Endodermal cell (in vitro differentiated cells): ENCODE measurements around the gene ADGRD1. TPM values are rescaled to one million over a fixed set of nuclear protein-coding genes. Genes with fewer than 3 reads are reported as not detected.

Experiments used
- DNase-seq: peaks from one replicate; pipeline ENCODE4 v3.0.0-alpha.2; 2017
- H3K27ac ChIP-seq: 2 replicates; pipeline ENCODE4 v1.5.1; 2013; ENCODE audit warnings: mild to moderate bottlenecking, low read depth, low read length, moderate library complexity
- H3K27me3 ChIP-seq: 2 replicates; pipeline ENCODE4 v1.6.1; 2013; ENCODE audit warnings: mild to moderate bottlenecking, low read length, moderate library complexity; ENCODE audit not compliant: insufficient read depth, control insufficient read depth, poor library complexity, severe bottlenecking
- H3K36me3 ChIP-seq: 2 replicates; pipeline ENCODE4 v1.7.0; 2013; ENCODE audit warnings: mild to moderate bottlenecking, low read length, moderate library complexity; ENCODE audit not compliant: control insufficient read depth, insufficient read depth
- H3K4me1 ChIP-seq: one replicate; pipeline ENCODE4 v1.7.0; 2013; ENCODE audit warnings: low read length; ENCODE audit not compliant: control insufficient read depth, insufficient read depth
- H3K4me3 ChIP-seq: 2 replicates; pipeline ENCODE4 v1.5.1; 2013; ENCODE audit warnings: mild to moderate bottlenecking, low read length, moderate library complexity
- H3K9ac ChIP-seq: 2 replicates; pipeline ENCODE4 v1.6.1; 2013; ENCODE audit warnings: mild to moderate bottlenecking, low read length, moderate library complexity; ENCODE audit not compliant: poor library complexity, severe bottlenecking; ENCODE audit errors: extremely low read depth
- H3K9me3 ChIP-seq: 2 replicates; pipeline ENCODE4 v1.6.1; 2013; ENCODE audit warnings: mild to moderate bottlenecking, low read length, moderate library complexity; ENCODE audit not compliant: control insufficient read depth
- H3K27ac Mint-ChIP-seq: 2 replicates; pipeline ENCODE4 v1.8.0; 2020; ENCODE audit warnings: mixed read lengths
- H3K27me3 Mint-ChIP-seq: 2 replicates; pipeline ENCODE4 v1.8.0; 2021; ENCODE audit warnings: mild to moderate bottlenecking, mixed read lengths; ENCODE audit not compliant: insufficient read depth
- H3K36me3 Mint-ChIP-seq: 2 replicates; pipeline ENCODE4 v1.8.0; 2020; ENCODE audit warnings: low read depth, mixed read lengths
- H3K4me1 Mint-ChIP-seq: 2 replicates; pipeline ENCODE4 v1.8.0; 2020; ENCODE audit warnings: mixed read lengths
- H3K4me3 Mint-ChIP-seq: 2 replicates; pipeline ENCODE4 v1.8.0; 2020; ENCODE audit warnings: mild to moderate bottlenecking, moderate library complexity, mixed read lengths
- H3K9me3 Mint-ChIP-seq: 2 replicates; pipeline ENCODE4 v1.8.0; 2020; ENCODE audit warnings: mild to moderate bottlenecking, mixed read lengths
- WGBS, 2 experiments: methylation state at CpG; one replicate each; pipeline versions ENCODE4 v1.1.5 to v1.1.7; 2013; ENCODE audit warnings: missing lambda C conversion rate in 2 of 2, mixed read lengths in 1 of 2; ENCODE audit not compliant: insufficient coverage in 1 of 2, insufficient read length in 1 of 2; 5-methylcytosine and 5-hydroxymethylcytosine counted together
- total RNA-seq, 2 donors: library from RNA; stranded (reverse); fragmentation: NEBNext Ultra II Directional in 1 of 2; extraction: Animal tissue kit (Norgen Biotek cat#: 25700) in 1 of 2; gene quantifications; 2 replicates in 1 of 2; 3 replicates in 1 of 2; pipeline ENCODE4 v1.2.1, GENCODE V29; 2021
- TF ChIP-seq, protein P1 (sequence below): fragments of 200-600 bp; sonication (generic); conservative IDR thresholded peaks from 2 replicates; pipeline ENCODE4 v1.5.0; 2021; ENCODE audit warnings: antibody characterized with exemption, mild to moderate bottlenecking

Gene ADGRD1
- total RNA-seq, 2 donors from 2014 or later: 1.3 to 2.9 TPM

DNA sequence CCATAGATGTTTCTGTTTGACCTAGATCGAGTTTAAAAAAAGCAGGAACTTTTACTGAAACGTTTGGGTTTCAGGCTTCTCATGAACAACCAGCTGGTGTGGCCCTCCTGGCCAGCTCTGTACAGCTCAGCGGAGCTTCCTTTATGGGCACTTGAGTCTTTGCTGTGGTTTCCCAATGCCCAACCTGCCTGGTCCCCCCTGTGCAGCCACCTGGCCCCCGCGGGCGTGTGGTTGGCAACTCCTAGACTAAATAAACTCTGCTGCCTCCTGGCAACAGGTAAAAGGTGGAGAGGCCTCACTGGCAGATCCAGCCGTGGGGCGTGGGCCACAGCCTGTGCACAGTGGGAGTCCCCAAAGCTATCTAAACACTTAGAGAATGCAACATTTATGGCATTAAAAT, 38.7 kb downstream of the ADGRD1 start:
- Mint-ChIP-seq H3K4me1 (no peaks in the 10 kb centered on the region), H3K27me3 (no peaks in the 10 kb centered on the region), H3K27ac (no peak overlapping the region), H3K36me3 (no peaks in the 10 kb centered on the region), H3K9me3 (peaks cover 13% of the 10 kb centered on the region), H3K4me3 (no peak overlapping the region)
- WGBS, 2 experiments: 67 to 80% methylated on average over 3 to 8 of the region's 8 CpGs
- H3K9me3 ChIP-seq: no peaks in the 10 kb centered on the region
- no peak overlapping the region for H3K4me3 ChIP-seq
- TF ChIP-seq, protein P1, sequence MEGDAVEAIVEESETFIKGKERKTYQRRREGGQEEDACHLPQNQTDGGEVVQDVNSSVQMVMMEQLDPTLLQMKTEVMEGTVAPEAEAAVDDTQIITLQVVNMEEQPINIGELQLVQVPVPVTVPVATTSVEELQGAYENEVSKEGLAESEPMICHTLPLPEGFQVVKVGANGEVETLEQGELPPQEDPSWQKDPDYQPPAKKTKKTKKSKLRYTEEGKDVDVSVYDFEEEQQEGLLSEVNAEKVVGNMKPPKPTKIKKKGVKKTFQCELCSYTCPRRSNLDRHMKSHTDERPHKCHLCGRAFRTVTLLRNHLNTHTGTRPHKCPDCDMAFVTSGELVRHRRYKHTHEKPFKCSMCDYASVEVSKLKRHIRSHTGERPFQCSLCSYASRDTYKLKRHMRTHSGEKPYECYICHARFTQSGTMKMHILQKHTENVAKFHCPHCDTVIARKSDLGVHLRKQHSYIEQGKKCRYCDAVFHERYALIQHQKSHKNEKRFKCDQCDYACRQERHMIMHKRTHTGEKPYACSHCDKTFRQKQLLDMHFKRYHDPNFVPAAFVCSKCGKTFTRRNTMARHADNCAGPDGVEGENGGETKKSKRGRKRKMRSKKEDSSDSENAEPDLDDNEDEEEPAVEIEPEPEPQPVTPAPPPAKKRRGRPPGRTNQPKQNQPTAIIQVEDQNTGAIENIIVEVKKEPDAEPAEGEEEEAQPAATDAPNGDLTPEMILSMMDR: no peak
- no peak overlapping the region for H3K9ac ChIP-seq
- no peaks in the 10 kb centered on the region for H3K36me3 ChIP-seq
- H3K4me1 ChIP-seq: no peaks in the 10 kb centered on the region
- H3K27ac ChIP-seq: no peak overlapping the region
- H3K27me3 ChIP-seq: no peaks in the 10 kb centered on the region
- DNase-seq: no peak

DNA sequence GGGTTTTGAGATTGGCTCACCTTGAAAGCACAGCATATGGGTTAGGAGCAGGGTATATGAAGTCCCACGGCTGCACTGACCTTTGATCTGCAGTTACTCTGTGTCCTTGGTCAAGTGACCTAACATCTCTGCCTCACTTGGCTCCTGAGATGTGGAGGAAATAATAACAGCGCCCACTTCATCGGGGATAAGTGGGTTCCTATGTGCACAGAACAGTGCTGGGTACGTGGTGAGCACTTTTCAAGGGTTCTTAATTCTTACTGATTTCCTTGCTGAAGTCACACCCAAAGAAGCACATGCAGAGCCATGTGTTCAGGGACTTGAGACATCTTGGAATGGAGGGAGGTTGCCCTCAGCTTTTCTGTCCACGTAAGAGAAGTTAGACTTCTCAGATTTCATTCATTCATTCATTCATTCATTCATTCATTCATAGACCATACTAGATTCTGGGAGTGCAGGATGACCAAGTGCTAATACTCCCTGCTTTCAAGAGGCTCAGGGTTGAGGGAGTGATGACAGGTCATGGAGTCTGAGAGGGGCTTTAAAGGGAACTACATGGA, 39.4 kb downstream of the ADGRD1 start:
- 94 to 97% methylated on average over 4 to 5 of the region's 5 CpGs for WGBS, 2 experiments
- no peaks in the 10 kb centered on the region for H3K27me3 ChIP-seq

DNA sequence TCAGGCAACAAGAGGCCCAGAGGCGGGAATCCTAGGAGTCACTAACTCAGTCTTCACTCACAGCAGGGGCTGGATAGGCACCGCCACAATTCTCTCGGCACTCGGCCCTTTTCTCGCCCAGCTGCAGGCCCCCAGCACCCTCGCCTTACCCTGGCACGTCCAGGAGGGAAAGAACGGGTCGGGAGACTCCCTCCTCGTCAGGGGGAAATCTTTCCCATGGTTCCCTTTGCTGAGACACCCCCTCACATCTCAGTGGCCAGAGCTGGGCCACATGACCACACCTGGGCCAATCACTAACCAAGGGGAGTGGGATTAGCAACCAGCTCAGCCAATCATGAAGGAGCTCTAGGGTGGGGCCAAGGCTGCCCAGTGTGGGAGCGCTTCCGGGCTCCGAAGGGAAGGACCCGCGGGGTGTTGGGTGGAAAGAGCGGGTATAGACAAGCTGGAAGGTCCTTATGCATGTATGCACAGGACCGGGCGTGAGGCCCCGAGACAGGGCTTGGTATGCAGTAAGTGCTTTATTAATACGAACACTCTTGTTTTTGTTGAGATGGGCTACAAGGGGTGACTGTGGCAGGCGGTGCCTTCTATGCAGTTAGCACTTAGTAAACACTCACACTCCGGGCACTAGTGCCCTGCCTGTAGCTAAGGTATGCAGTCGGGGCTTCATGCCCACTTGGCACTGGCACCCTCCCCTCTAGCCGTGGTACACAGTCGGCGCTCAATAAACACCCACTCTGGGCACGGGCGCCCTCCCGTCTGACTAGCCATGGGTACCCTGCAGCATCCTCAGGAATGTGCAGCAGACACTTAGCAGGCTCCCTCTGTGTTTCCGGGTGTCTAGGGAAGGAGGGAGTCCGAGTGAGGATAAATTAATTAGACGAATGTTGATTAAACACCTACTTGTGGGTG, 40.3 kb downstream of the ADGRD1 start:
- Histone ChIP-seq H3K9me3 (no peaks in the 10 kb centered on the region), H3K27me3 (no peaks in the 10 kb centered on the region), H3K27ac (no peak overlapping the region), H3K4me3 (no peak overlapping the region), H3K4me1 (no peaks in the 10 kb centered on the region), H3K9ac (no peak overlapping the region), H3K36me3 (no peaks in the 10 kb centered on the region)
- Mint-ChIP-seq H3K4me1 (no peaks in the 10 kb centered on the region), H3K27ac (no peak overlapping the region), H3K27me3 (no peaks in the 10 kb centered on the region), H3K9me3 (peaks cover 27% of the 10 kb centered on the region), H3K36me3 (peaks cover 2% of the 10 kb centered on the region), H3K4me3 (no peak overlapping the region)
- TF ChIP-seq, protein P1: no peak
- WGBS, 2 experiments: 96% methylated on average over 24 to 32 of the region's 32 CpGs
- DNase-seq: no peak

More for the DNA sequence above, 39.4 kb downstream of the ADGRD1 start:
- DNase-seq: no peak
- no peaks in the 10 kb centered on the region for H3K36me3 Mint-ChIP-seq
- H3K9me3 ChIP-seq: no peaks in the 10 kb centered on the region
- no peaks in the 10 kb centered on the region for H3K4me1 ChIP-seq
- H3K4me3 ChIP-seq: no peak overlapping the region
- no peaks in the 10 kb centered on the region for H3K4me1 Mint-ChIP-seq
- H3K9ac ChIP-seq: no peak overlapping the region
- no peaks in the 10 kb centered on the region for H3K36me3 ChIP-seq
- H3K9me3 Mint-ChIP-seq: peaks cover 18% of the 10 kb centered on the region
- H3K27me3 Mint-ChIP-seq: no peaks in the 10 kb centered on the region
- no peak overlapping the region for H3K27ac Mint-ChIP-seq
- H3K27ac ChIP-seq: no peak overlapping the region
- TF ChIP-seq, protein P1: no peak
- no peak overlapping the region for H3K4me3 Mint-ChIP-seq
